ENCODE measurements around the gene SELPLG.

GRCh38 chr12:108635997-108636808 lies 2.5 kb upstream of the SELPLG start:
- TF ChIP-seq, protein P1, sequence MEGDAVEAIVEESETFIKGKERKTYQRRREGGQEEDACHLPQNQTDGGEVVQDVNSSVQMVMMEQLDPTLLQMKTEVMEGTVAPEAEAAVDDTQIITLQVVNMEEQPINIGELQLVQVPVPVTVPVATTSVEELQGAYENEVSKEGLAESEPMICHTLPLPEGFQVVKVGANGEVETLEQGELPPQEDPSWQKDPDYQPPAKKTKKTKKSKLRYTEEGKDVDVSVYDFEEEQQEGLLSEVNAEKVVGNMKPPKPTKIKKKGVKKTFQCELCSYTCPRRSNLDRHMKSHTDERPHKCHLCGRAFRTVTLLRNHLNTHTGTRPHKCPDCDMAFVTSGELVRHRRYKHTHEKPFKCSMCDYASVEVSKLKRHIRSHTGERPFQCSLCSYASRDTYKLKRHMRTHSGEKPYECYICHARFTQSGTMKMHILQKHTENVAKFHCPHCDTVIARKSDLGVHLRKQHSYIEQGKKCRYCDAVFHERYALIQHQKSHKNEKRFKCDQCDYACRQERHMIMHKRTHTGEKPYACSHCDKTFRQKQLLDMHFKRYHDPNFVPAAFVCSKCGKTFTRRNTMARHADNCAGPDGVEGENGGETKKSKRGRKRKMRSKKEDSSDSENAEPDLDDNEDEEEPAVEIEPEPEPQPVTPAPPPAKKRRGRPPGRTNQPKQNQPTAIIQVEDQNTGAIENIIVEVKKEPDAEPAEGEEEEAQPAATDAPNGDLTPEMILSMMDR (IDR thresholded peaks at IDR 0.05): no peak
- TF ChIP-seq EZH2 (IDR thresholded peaks at IDR 0.05; ENCODE audit: borderline replicate concordance, insufficient read depth, low read depth, low read length, poor library complexity, severe bottlenecking): no peak
